ENCODE data around the gene PEX11B. TPM values are rescaled to one million over a fixed set of nuclear protein-coding genes. Genes with fewer than 3 reads are reported as not detected.

The PEX11B gene
- total and polyA plus RNA-seq, 2 experiments from 2014 or later, result 7.4 to 9.1 TPM

DNA sequence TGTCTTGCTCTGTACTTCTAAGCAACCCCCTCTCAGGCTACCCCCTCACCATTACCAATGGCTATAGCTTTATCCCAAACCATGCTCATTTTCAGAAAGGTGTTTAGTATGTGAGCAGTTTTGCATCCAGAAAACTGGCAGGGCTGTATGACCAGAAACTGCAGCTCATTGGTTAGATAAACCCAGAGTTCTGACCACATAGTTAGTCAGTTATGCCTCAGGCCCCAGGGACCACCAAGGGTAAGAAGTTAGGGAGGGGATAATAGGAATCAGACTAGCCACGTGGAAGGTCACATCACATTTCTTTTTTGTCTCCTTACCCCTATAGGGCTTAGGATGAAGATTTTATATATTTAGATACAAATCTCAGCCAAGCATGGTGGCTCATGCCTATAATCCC is 9.9 kb downstream of the PEX11B start:
- H3K36me3 ChIP-seq (ENCODE audit: insufficient read depth), result no peaks in the 10 kb centered on the region
- TF ChIP-seq CREB1 (CRISPR knock-in tag; IDR thresholded peaks at IDR 0.05; ENCODE audit: low read depth), result no peak
- no peak for TF ChIP-seq ZNF114 (CRISPR knock-in tag; IDR thresholded peaks at IDR 0.05)
- TF ChIP-seq, protein P1, sequence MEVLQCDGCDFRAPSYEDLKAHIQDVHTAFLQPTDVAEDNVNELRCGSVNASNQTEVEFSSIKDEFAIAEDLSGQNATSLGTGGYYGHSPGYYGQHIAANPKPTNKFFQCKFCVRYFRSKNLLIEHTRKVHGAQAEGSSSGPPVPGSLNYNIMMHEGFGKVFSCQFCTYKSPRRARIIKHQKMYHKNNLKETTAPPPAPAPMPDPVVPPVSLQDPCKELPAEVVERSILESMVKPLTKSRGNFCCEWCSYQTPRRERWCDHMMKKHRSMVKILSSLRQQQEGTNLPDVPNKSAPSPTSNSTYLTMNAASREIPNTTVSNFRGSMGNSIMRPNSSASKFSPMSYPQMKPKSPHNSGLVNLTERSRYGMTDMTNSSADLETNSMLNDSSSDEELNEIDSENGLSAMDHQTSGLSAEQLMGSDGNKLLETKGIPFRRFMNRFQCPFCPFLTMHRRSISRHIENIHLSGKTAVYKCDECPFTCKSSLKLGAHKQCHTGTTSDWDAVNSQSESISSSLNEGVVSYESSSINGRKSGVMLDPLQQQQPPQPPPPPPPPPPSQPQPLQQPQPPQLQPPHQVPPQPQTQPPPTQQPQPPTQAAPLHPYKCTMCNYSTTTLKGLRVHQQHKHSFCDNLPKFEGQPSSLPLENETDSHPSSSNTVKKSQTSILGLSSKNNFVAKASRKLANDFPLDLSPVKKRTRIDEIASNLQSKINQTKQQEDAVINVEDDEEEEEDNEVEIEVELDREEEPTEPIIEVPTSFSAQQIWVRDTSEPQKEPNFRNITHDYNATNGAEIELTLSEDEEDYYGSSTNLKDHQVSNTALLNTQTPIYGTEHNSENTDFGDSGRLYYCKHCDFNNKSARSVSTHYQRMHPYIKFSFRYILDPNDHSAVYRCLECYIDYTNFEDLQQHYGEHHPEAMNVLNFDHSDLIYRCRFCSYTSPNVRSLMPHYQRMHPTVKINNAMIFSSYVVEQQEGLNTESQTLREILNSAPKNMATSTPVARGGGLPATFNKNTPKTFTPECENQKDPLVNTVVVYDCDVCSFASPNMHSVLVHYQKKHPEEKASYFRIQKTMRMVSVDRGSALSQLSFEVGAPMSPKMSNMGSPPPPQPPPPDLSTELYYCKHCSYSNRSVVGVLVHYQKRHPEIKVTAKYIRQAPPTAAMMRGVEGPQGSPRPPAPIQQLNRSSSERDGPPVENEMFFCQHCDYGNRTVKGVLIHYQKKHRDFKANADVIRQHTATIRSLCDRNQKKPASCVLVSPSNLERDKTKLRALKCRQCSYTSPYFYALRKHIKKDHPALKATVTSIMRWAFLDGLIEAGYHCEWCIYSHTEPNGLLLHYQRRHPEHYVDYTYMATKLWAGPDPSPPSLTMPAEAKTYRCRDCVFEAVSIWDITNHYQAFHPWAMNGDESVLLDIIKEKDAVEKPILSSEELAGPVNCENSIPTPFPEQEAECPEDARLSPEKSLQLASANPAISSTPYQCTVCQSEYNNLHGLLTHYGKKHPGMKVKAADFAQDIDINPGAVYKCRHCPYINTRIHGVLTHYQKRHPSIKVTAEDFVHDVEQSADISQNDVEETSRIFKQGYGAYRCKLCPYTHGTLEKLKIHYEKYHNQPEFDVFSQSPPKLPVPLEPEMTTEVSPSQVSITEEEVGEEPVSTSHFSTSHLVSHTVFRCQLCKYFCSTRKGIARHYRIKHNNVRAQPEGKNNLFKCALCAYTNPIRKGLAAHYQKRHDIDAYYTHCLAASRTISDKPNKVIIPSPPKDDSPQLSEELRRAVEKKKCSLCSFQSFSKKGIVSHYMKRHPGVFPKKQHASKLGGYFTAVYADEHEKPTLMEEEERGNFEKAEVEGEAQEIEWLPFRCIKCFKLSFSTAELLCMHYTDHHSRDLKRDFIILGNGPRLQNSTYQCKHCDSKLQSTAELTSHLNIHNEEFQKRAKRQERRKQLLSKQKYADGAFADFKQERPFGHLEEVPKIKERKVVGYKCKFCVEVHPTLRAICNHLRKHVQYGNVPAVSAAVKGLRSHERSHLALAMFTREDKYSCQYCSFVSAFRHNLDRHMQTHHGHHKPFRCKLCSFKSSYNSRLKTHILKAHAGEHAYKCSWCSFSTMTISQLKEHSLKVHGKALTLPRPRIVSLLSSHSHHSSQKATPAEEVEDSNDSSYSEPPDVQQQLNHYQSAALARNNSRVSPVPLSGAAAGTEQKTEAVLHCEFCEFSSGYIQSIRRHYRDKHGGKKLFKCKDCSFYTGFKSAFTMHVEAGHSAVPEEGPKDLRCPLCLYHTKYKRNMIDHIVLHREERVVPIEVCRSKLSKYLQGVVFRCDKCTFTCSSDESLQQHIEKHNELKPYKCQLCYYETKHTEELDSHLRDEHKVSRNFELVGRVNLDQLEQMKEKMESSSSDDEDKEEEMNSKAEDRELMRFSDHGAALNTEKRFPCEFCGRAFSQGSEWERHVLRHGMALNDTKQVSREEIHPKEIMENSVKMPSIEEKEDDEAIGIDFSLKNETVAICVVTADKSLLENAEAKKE (CRISPR knock-in tag; IDR thresholded peaks at IDR 0.05), result no peak
- TF ChIP-seq, protein P2, sequence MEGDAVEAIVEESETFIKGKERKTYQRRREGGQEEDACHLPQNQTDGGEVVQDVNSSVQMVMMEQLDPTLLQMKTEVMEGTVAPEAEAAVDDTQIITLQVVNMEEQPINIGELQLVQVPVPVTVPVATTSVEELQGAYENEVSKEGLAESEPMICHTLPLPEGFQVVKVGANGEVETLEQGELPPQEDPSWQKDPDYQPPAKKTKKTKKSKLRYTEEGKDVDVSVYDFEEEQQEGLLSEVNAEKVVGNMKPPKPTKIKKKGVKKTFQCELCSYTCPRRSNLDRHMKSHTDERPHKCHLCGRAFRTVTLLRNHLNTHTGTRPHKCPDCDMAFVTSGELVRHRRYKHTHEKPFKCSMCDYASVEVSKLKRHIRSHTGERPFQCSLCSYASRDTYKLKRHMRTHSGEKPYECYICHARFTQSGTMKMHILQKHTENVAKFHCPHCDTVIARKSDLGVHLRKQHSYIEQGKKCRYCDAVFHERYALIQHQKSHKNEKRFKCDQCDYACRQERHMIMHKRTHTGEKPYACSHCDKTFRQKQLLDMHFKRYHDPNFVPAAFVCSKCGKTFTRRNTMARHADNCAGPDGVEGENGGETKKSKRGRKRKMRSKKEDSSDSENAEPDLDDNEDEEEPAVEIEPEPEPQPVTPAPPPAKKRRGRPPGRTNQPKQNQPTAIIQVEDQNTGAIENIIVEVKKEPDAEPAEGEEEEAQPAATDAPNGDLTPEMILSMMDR (conservative IDR thresholded peaks at IDR 0.05; ENCODE audit: low read depth in 2 of 2), result no peak
- TF ChIP-seq EZH2 (IDR thresholded peaks at IDR 0.05; ENCODE audit: low read depth, unreplicated experiment), result no peak
- no peak for TF ChIP-seq JUNB (IDR thresholded peaks at IDR 0.05; ENCODE audit: unreplicated experiment)
- no peak overlapping the region for H3K4me2 ChIP-seq
- Mint-ChIP-seq H3K4me3 (no peak overlapping the region), H3K27ac (no peak overlapping the region), H3K9me3 (no peaks in the 10 kb centered on the region), H3K4me1 (peaks cover 10% of the 10 kb centered on the region), H3K36me3 (ENCODE audit: low read depth) (no peaks in the 10 kb centered on the region; the same call in 2 of the 3 replicates), H3K27me3 (ENCODE audit: insufficient read depth, low read depth, poor library complexity) (peaks cover 5% of the 10 kb centered on the region)
- H4K20me1 ChIP-seq (replicated peaks; ENCODE audit: insufficient read depth), result no peaks in the 10 kb centered on the region
- H3K27me3 ChIP-seq (ENCODE audit: insufficient read depth), result no peaks in the 10 kb centered on the region
- no peaks in the 10 kb centered on the region for H3K4me1 ChIP-seq (ENCODE audit: insufficient read depth)
- no peak overlapping the region for H3K4me3 ChIP-seq
- H2AFZ ChIP-seq, result no peak overlapping the region
- H3K9me2 ChIP-seq (ENCODE audit: insufficient read depth), result no peaks in the 10 kb centered on the region
- DNase-seq (ENCODE audit: low spot score) (no peak), ATAC-seq (no peak)
- 0 out of 2 replicates have a peak, but pooled peaks cover 4% of the 10 kb centered on the region for H3F3A ChIP-seq (replicated peaks; ENCODE audit: low read depth)
- H3K27ac ChIP-seq (ENCODE audit: low read depth), result no peak overlapping the region
- no peaks in the 10 kb centered on the region for H3K79me2 ChIP-seq (replicated peaks; ENCODE audit: insufficient read depth)
